Omental fat pad (tissue), 4 donors: ENCODE measurements around the gene ZFR2. TPM values are rescaled to one million over a fixed set of nuclear protein-coding genes. Genes with fewer than 3 reads are reported as not detected.
"Not testable (repeated sequence)": the region's sequence is repeated elsewhere in the genome, so short reads cannot be mapped to it uniquely, and the experiment has no call there.

Experiments
- ATAC-seq: fragments of 150-250 bp; one replicate; pipeline ENCODE4 v1.9.1; 2016; ENCODE audit warnings: mild to moderate bottlenecking, moderate library complexity; ENCODE audit not compliant: low FRiP score
- DNase-seq: peaks from one replicate; pipeline ENCODE4 v3.0.0-alpha.2; 2019; ENCODE audit warnings: low spot score
- total RNA-seq, 4 donors: library from RNA; depleted of rRNA; stranded (reverse); fragments of >200 nt; gene quantifications; one replicate each; pipeline ENCODE4 v1.1.0, GENCODE V29; 2016
- TF ChIP-seq, protein P1 (sequence below), 3 donors: fragments of 450-650 bp; IDR thresholded peaks; one replicate each; pipeline ENCODE4 v1.5.1; 2016 to 2017; ENCODE audit warnings: antibody characterized with exemption in 3 of 3, mild to moderate bottlenecking in 3 of 3, moderate library complexity in 2 of 3

The ZFR2 gene
- total RNA-seq, 4 donors from 2014 or later = 0.12 TPM; not detected in 3

DNA sequence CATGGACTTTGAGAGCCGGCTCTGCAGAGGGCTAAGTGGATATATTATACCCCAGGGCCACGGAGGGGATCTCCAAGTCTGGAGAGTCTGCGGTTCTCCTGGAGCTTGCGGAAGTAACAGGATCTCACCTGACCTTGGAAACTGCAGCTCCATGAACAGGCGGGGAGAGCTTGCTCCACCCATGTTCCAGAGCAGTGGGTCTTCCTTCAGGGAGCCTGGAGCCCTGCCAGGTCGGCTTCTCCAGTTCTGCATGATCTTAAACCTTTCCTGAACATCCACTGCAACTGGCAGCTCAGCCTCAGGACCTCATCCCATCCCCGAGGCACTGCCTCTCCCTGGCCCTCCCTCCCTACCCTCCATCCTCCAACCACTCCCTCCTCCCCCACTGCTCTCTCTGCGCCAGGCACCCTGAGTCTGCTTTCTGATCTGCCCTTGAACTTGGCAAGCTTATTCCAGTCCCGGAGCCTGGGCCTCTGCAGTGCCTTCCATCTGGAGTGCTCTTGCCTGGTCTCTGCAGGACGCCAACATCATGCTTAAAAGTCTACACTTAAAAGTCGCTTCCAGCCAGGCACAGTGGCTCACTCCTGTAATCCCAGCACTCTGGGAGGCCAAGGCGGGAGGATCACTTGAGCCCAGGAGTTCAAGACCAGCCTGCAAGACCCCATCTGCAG lies 24.8 kb upstream of the ZFR2 start:
- no peak for DNase-seq
- TF ChIP-seq, protein P1, sequence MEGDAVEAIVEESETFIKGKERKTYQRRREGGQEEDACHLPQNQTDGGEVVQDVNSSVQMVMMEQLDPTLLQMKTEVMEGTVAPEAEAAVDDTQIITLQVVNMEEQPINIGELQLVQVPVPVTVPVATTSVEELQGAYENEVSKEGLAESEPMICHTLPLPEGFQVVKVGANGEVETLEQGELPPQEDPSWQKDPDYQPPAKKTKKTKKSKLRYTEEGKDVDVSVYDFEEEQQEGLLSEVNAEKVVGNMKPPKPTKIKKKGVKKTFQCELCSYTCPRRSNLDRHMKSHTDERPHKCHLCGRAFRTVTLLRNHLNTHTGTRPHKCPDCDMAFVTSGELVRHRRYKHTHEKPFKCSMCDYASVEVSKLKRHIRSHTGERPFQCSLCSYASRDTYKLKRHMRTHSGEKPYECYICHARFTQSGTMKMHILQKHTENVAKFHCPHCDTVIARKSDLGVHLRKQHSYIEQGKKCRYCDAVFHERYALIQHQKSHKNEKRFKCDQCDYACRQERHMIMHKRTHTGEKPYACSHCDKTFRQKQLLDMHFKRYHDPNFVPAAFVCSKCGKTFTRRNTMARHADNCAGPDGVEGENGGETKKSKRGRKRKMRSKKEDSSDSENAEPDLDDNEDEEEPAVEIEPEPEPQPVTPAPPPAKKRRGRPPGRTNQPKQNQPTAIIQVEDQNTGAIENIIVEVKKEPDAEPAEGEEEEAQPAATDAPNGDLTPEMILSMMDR (IDR thresholded peaks at IDR 0.05) = no peak
- no peak for ATAC-seq

DNA sequence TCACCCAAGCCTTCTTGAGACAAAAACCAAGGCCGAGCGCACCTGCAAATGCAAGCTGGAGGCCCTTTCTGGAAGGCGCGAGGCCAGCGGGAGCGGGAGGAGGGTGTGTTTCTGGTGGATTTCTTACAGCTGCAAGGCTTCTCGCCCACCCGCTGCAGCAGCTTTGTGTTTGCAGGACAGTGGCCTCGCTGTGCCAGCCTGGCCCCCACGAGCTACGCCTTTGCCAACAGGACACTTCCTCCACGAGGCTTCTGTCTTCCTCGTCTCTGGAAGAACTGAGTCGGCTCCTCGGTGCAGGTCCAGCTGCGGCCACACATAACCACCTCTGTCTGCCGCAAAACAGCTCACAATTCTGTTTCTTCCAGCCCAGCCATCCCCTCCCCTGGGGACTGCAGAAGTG lies 21.8 kb upstream of the ZFR2 start:
- ATAC-seq (no peak), DNase-seq (no peak)
- TF ChIP-seq, protein P1 (IDR thresholded peaks at IDR 0.05) = no peak

DNA sequence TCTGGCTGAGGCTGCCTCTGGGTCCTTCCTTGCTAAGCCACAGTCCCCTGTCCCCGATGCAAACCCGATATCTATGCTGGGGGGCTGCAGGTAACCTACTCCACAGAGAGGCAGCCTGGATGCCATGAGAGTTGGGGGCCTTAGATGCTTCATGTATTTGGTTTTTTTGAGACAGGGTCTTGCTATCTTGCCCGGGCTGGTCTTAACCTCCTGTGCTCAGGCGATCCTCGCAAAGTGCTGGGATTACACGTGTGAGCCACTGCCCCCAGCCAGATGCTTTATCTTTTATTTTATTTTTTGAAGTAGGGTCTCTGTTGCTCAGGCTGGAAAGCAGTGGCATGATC lies 13.2 kb upstream of the ZFR2 start:
- ATAC-seq = no peak
- TF ChIP-seq, protein P1 (IDR thresholded peaks at IDR 0.05) = no peak

DNA sequence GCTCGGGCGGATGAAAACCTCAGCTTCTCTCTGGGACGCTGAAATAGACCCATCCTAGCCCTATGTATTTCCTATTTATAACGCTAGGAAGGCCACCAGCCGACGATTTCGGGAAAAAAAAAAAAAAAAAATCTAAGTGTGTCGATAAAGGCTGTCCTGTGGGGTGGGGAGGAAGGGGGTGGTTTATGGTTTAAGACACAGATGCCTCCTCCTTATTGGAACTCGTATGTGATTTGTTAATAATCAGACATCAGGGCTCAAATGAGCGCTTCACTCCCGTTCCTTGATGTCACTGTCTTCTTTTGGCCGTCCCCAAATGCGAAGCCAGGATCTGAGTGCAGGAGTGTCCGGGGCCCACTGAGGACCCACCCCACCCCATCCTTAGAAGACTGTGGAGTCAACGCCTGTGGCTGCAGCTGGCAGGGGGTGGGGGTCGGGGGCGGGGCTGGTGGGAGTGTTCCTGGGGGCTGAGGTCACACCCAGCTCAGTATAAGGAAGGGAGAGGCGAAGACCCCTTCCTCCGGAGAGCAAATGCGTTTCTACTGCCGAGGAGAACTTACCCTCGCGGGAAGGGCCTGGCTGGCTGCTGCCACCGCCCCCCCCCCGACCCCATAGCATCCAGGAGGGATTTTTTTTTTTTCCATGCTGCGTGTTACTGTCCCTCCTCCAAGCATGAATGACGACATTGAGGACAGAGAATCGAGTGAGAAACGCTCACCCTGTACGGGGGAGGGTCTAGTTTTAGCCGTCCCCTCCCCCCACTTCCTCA lies 12.6 kb upstream of the ZFR2 start:
- no peak for DNase-seq
- no peak for ATAC-seq
- TF ChIP-seq, protein P1 (IDR thresholded peaks at IDR 0.05) = no peak

More for the DNA sequence above, 13.2 kb upstream of the ZFR2 start:
- DNase-seq = no peak

DNA sequence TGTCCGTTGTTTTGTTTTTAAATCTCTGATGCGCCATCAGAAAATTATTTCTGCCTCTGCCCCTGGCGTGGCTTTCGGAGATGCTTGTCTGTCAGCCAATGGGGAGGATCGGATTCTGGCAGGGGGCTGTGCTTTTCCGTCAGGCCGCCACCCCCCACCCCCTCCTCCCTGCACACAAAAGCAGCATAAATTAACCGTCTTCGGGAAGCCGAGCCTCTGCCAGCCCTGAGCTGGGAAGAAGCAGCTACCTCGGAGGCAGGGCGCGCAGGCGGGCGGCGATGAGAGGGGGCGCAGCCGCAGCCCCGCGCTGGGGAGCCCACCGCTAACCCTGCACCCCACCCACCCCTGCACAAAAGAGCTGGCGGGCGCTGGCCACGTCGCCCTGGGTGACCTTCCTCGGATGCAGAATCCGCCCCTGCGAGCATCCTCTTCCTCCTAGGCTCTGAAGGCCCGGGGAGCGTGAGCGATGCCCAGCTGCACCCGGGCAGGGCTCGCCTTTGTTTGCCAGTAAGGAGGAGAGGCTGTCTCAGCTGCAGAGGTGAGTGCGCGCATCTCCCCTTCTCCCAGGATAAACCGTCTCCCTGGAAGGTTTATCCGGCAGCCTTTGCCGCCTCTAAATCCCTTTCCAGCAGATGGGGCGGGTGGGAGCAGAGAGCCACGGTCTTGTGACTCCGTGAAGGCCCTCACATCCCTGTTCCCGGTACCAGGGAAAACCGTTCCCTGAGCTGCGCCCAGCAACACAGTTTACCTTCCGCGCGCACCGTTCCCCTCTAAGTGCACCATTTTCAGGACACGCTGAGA lies 11.8 kb upstream of the ZFR2 start, which contains the start of gene ATCAY:
TSS of gene ATCAY (plus strand) at position 215 of the 801 bp plus-strand sequence. CDS start 5,083 bp downstream, outside the sequence.
- DNase-seq (no peak), ATAC-seq (no peak)
- TF ChIP-seq, protein P1 (IDR thresholded peaks at IDR 0.05) = no peak

DNA sequence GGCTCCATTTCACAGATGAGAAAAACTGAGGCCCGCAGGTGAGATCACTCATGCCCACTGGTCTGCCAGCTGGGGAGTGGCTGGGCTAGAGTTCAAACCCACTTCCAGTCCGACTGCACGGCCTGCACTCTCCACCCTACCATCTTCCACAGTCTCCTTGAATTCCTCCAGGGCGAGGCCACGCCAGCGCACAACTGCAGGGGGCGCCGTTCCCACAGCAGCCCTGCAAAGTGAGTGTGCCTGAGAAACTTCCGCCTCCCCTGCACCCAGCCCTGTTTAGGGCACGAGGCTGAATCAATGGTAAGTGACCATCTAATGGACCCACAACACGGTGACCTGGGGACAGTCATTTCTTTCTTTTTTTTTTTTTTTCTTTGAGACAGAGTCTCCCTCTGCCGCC lies 10.8 kb upstream of the ZFR2 start:
- TF ChIP-seq, protein P1 (IDR thresholded peaks at IDR 0.05) = no peak
- ATAC-seq = no peak
- DNase-seq = no peak

DNA sequence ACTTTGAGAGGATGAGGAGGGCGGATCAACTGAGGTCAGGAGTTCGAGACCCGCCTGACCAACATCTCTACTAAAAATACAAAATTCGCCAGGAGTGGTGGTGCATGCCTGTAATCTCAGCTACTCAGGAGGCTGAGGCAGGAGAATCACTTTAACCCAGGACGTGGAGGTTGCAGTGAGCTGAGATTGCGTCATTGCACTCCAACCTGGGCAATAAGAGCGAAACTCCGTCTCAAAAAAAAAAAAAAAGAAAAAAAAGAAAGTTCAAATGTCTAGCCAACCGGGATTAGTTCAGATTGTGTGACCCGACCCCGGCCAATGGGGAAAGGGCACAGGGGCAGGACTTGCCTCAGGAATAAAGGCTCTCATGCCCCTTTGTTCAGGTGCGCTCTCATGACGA lies 5.9 kb upstream of the ZFR2 start:
- ATAC-seq = not testable (repeated sequence)

More for the DNA sequence above, 5.9 kb upstream of the ZFR2 start:
- not testable (repeated sequence) for DNase-seq
